Measurements from ENCODE around the gene PRICKLE4.

DNA sequence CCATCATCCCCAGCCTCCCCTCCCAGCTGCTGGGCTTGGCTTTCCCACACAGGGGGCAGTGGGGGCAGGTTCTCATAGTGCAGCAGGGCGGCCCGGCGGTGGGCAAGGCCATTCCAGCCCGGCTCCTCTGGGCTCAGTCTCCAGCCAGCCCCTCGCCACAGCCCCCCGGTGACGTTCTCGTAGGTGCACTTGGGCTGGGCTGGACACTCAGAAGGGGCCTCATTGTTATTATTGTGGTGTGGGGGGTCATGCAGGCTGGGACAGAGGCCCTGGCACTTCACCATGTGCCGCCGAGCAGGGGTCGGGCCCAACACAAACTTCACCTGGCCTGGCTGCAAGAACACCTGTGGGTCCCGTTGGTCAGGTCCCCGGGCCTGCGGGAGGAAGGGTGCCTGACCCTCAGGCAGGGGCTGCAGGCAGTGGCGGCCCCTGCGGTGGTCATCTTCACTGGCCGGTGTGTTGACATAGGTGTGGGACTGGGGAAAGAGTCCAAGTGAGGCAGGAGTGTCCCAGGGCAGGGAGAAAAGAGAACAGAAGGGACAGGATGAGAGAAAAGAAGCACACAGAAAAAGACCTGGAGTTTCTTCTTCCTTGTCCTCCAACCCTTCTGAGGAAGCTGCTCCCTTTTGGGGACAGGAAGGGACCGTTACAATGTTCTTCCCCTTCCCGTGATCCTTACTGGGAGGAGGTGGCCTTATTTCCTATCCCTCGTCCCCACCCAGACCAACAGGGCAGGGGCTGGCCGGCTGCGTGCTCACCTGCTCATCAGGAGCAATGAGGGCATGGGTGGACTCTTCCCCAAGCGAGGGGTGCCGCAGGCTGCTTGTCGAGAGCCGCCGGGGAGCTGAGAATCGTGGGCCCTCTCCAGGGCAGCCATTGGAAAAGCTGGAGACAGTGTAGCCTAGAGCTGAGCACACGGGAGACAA, 9.3 kb upstream of the PRICKLE4 start:
- TF ChIP-seq, protein P1, sequence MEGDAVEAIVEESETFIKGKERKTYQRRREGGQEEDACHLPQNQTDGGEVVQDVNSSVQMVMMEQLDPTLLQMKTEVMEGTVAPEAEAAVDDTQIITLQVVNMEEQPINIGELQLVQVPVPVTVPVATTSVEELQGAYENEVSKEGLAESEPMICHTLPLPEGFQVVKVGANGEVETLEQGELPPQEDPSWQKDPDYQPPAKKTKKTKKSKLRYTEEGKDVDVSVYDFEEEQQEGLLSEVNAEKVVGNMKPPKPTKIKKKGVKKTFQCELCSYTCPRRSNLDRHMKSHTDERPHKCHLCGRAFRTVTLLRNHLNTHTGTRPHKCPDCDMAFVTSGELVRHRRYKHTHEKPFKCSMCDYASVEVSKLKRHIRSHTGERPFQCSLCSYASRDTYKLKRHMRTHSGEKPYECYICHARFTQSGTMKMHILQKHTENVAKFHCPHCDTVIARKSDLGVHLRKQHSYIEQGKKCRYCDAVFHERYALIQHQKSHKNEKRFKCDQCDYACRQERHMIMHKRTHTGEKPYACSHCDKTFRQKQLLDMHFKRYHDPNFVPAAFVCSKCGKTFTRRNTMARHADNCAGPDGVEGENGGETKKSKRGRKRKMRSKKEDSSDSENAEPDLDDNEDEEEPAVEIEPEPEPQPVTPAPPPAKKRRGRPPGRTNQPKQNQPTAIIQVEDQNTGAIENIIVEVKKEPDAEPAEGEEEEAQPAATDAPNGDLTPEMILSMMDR (IDR thresholded peaks at IDR 0.05; ENCODE audit: borderline replicate concordance, extremely low read depth, low read length, poor library complexity, severe bottlenecking) = no peak
- TF ChIP-seq EZH2 (IDR thresholded peaks at IDR 0.05; ENCODE audit: borderline replicate concordance, low read depth, low read length, severe bottlenecking) = no peak

All from DND-41 (cell line).